ENCODE results near the gene IGFBP7.

IGFBP7 gene

GRCh38 chr4:57129477-57129876 lies 19.3 kb upstream of the IGFBP7 start:
- DNase-seq = no peak

GRCh38 chr4:57127361-57127760 lies 17.2 kb upstream of the IGFBP7 start:
- DNase-seq = no peak

GRCh38 chr4:57125996-57126395 lies 15.8 kb upstream of the IGFBP7 start:
- DNase-seq = no peak

- DNase-seq = no peak
Measured at GRCh38 chr4:57124145-57124544, 14.0 kb upstream of the IGFBP7 start.

- DNase-seq = no peak
Measured at GRCh38 chr4:57122959-57123358, 12.8 kb upstream of the IGFBP7 start.

GRCh38 chr4:57119054-57119651 lies 9.0 kb upstream of the IGFBP7 start:
- DNase-seq = no peak

- DNase-seq = peak; percentile 23 to 37
Measured at GRCh38 chr4:57117491-57117890, 7.3 kb upstream of the IGFBP7 start.

- DNase-seq = no peak
Measured at GRCh38 chr4:57116245-57116644, 6.1 kb upstream of the IGFBP7 start.

- no peak for DNase-seq
Measured at GRCh38 chr4:57114973-57115372, 4.8 kb upstream of the IGFBP7 start.

- no peak for DNase-seq
Measured at GRCh38 chr4:57113870-57114269, 3.7 kb upstream of the IGFBP7 start.

GRCh38 chr4:57110640-57111511 lies 691 bp upstream of the IGFBP7 start:
- DNase-seq = peak; percentile 43 to 55

- DNase-seq = no peak
Measured at GRCh38 chr4:57109411-57109846, 756 bp downstream of the IGFBP7 start.

- no peak for DNase-seq
Measured at GRCh38 chr4:57106181-57106580, 4.0 kb downstream of the IGFBP7 start.

- DNase-seq = no peak
Measured at GRCh38 chr4:57104706-57105560, 5.3 kb downstream of the IGFBP7 start.

GRCh38 chr4:57103051-57103450 lies 7.1 kb downstream of the IGFBP7 start:
- no peak for DNase-seq

- no peak for DNase-seq
Measured at GRCh38 chr4:57102050-57102624, 8.0 kb downstream of the IGFBP7 start.

- no peak for DNase-seq
Measured at GRCh38 chr4:57100979-57101651, 9.1 kb downstream of the IGFBP7 start.

GRCh38 chr4:57099363-57099762 lies 10.8 kb downstream of the IGFBP7 start:
- no peak for DNase-seq

- DNase-seq = no peak
Measured at GRCh38 chr4:57098941-57099340, 11.2 kb downstream of the IGFBP7 start.

GRCh38 chr4:57098415-57098814 lies 11.8 kb downstream of the IGFBP7 start:
- no peak for DNase-seq

- no peak for DNase-seq
Measured at GRCh38 chr4:57097711-57098110, 12.5 kb downstream of the IGFBP7 start.

GRCh38 chr4:57095956-57096355 lies 14.2 kb downstream of the IGFBP7 start:
- DNase-seq = no peak
